Ishikawa (cell line): Measurements from ENCODE around the gene GPALPP1.

Source experiments
- TAF1 ChIP-seq: IDR thresholded peaks from 2 replicates; pipeline ENCODE4 v1.6.1; 2012; ENCODE audit warnings: low read depth, mild to moderate bottlenecking
- YY1 ChIP-seq: IDR thresholded peaks from 2 replicates; pipeline ENCODE4 v1.6.1; 2012; ENCODE audit warnings: low read depth

DNA sequence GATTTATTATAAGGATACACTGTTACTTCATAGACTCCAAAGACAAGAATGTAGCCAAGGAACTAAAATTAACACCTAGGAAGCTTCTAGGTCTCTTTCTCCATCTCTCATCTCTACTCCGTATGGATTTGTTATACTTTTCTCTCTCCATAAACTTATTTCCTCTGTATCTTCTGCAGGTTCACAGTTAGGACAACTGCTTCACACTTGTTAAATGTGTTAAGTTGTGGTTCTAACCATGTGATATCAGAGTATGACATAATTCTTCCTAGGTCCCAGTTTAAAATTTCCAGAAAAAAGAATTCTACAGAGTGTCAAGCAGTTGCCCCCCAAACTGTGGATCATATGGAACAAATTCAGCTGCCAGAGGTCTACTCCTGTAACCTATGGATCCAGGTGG, 88.7 kb downstream of the GPALPP1 start:
- TF ChIP-seq TAF1 (no peak), YY1 (no peak)
